ENCODE results near the gene ANKRD7.

DNA sequence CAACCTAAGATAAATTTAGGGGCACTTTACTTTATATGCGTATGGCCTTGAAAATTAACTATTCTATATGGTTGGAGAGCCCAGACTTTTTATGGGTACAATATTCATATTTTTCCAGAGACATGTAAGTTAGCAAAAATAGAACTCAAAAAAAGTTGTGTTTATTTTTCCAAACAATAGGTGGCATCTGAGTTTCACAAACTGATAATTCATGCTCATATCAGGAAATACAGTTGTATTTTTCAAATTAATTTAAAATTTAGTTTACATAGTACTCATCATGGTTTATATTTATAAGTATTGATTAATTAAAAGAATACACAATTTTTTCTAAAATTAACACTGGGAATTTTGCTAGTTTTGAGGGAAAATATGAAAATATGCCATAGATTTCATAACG, 34.6 kb downstream of the ANKRD7 start:
- TF ChIP-seq POLR2AphosphoS5 (IDR thresholded peaks at IDR 0.05) (no peak), POLR2A (IDR thresholded peaks at IDR 0.05) (no peak), EP300 (IDR thresholded peaks at IDR 0.05) (no peak)
- TF ChIP-seq, protein P1, sequence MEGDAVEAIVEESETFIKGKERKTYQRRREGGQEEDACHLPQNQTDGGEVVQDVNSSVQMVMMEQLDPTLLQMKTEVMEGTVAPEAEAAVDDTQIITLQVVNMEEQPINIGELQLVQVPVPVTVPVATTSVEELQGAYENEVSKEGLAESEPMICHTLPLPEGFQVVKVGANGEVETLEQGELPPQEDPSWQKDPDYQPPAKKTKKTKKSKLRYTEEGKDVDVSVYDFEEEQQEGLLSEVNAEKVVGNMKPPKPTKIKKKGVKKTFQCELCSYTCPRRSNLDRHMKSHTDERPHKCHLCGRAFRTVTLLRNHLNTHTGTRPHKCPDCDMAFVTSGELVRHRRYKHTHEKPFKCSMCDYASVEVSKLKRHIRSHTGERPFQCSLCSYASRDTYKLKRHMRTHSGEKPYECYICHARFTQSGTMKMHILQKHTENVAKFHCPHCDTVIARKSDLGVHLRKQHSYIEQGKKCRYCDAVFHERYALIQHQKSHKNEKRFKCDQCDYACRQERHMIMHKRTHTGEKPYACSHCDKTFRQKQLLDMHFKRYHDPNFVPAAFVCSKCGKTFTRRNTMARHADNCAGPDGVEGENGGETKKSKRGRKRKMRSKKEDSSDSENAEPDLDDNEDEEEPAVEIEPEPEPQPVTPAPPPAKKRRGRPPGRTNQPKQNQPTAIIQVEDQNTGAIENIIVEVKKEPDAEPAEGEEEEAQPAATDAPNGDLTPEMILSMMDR (IDR thresholded peaks at IDR 0.05): no peak

Measured in upper lobe of left lung (tissue), 4 donors.